NB4 (cell line): ENCODE results near the gene PDGFA.

Experiments used
- DNase-seq: peaks from one replicate; pipeline ENCODE4 v3.0.0; 2010; ENCODE audit warnings: low read depth
- H3K4me3 ChIP-seq: one replicate; pipeline ENCODE4 v1.5.1; 2011; ENCODE audit warnings: mild to moderate bottlenecking, low read depth, low read length, moderate library complexity
- CTCF ChIP-seq: IDR thresholded peaks from one replicate; pipeline ENCODE4 v1.5.1; 2012; ENCODE audit warnings: low read depth, low read length
- MAX ChIP-seq: IDR thresholded peaks from 2 replicates; pipeline ENCODE4 v1.6.1; 2011; ENCODE audit warnings: low read depth, low read length
- MYC ChIP-seq: IDR thresholded peaks from 2 replicates; pipeline ENCODE4 v1.6.1; 2011; ENCODE audit warnings: low read depth, low read length
- POLR2A ChIP-seq: IDR thresholded peaks from 2 replicates; pipeline ENCODE4 v1.6.1; 2011; ENCODE audit warnings: mild to moderate bottlenecking; ENCODE audit not compliant: insufficient read length; ENCODE audit errors: extremely low read depth

Gene PDGFA

DNA sequence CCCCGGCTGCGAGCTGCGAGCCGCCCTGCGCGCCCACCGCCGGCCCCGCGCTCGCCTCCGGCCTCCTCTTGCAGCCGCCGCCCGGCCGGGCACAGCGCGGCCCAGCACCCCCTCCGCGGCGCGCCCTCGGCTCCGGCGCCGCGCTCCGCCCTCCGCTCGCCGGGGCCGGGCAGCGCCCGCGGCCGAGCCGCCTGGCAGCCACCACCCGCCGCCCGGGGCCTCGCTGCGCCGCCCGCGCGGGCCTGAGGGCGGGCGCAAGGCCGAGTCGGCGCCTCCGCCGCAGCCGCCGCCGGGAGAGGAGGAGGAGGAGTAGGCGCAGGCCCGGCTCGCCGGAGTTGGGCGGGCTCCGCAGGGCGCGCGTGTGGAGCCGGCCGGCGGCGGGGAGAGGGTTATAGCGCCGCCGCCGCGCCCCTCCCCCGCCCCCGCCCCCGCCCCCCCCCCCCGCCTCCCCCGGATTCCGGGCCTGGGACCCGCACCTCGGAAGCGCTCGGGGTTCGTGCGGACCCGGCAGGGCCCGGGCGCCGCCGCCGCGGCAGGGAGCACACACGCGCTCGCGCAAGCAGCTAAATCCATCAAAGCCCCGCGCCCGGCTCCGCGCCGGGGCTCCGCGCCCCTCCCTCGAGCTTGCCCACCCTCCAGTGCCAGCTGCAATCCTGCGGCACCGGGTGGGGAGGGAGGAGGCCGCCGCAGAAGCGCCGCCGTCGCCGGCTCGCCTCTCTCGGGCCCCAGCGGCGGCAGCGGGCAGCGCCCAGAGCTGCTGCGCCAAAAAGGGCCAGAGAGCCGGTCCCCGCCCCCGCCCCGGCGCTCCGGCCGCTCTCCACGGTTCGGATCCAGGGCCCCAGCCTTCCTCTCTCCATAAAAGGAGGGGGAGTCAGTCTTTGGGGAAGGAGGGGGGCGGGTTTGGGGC is at the start of gene PDGFA:
Gene PDGFA (minus strand): TSS at position 363 of the 907 bp plus-strand sequence. CDS start 845 bp downstream, outside the sequence.
- TF ChIP-seq MAX (no peak), POLR2A (no peak)
- DNase-seq, result peak; percentile 64
- no peak within 1 kb of the TSS for H3K4me3 ChIP-seq

DNA sequence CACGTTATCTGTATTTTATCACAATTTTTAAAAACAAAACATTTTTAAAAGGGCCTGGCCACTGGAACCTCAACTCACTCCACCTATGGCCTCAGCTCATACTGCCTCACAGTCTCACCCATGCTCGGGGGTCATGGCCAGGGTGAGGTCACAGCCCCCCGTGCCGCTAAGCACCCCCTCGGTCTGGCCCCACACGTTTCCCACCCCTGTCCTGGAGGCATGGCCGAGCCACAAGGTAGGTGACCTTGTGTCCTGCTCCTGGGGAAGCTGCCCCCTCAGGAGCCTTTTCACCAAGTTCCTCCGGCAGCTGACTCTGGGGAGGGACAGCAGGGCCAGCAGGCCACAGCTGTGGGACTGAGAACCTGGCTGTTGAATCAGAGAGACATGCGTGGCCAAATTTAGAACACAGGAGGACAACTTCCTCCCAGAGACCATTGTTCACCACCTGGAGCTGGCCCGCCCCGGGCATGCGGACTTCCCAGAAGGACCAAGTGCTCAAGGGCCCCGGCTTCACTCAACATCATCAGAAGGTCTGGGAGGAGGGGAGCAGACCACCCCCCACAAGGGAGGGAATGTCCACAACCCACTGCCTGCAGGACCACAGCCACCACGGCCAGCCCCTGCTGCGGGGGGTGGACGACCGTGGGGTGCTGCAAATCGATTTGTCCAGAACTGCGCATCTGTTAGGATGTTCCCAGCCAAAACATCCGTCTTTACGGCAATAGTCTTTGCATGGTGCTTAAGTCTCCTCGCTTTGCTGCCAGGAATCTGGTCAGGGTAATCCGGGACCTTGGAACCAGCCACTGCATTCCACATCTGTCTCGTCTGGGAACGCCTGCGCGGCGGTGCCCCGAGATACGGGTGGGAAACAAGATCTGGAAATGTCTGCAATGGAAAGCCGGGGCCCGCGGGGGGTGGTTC is 48.6 kb upstream of the PDGFA start:
- H3K4me3 ChIP-seq, result no peak overlapping the region
- no peak for DNase-seq
- TF ChIP-seq POLR2A (no peak), CTCF (no peak), MYC (no peak), MAX (no peak)

GRCh38 chr7:567305-567883 is 47.7 kb upstream of the PDGFA start:
- no peak for DNase-seq
- TF ChIP-seq POLR2A, result no peak
- no peak for TF ChIP-seq MYC
- no peak for TF ChIP-seq CTCF
- no peak for TF ChIP-seq MAX

GRCh38 chr7:566100-566499 is 46.5 kb upstream of the PDGFA start:
- no peak for TF ChIP-seq MAX
- no peak for DNase-seq
- no peak overlapping the region for H3K4me3 ChIP-seq

More at GRCh38 chr7:567305-567883, 47.7 kb upstream of the PDGFA start:
- H3K4me3 ChIP-seq, result no peak overlapping the region

- no peak for TF ChIP-seq MYC
- no peak for TF ChIP-seq MAX
- TF ChIP-seq POLR2A, result no peak
- no peak for TF ChIP-seq CTCF
- no peak overlapping the region for H3K4me3 ChIP-seq
- no peak for DNase-seq
Observed at GRCh38 chr7:564176-564865, 44.7 kb upstream of the PDGFA start.

DNA sequence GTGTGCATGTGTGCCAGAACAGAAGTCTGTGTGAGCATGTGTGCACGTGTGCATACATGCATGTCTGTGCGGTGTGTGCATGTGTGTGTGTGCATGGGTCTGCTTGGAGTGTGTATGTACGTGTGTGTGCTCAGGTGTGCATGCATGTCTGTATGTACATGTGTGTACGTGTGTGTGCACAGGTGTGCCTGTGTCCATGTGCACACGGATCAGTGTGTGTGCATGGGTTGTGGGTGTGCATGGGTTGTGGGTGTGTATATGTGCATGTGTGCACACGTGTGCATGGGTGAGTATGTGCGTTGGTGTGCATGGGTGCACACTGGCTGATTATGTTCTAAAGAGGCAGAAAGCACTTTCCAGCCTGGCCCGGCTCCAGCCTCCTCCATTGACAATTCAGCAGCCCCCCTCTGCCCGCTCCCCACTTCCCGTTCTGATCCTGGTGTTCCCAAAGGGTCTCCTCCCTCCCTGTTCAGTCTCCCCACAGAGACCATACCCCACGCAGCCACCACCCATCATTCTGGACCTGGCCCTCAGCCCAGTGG is 44.1 kb upstream of the PDGFA start:
- no peak for TF ChIP-seq CTCF
- TF ChIP-seq MAX, result no peak
- TF ChIP-seq MYC, result no peak
- TF ChIP-seq POLR2A, result no peak
- no peak overlapping the region for H3K4me3 ChIP-seq
- DNase-seq, result no peak
